Measurements from ENCODE around the gene ZNF536.
"Not testable (repeated sequence)": the region's sequence is repeated elsewhere in the genome, so short reads cannot be mapped to it uniquely, and the experiment has no call there.

The ZNF536 gene

GRCh38 chr19:30498085-30498484 lies 125.9 kb downstream of the ZNF536 start:
- DNase-seq: not testable (repeated sequence)

GRCh38 chr19:30498707-30499106 lies 126.5 kb downstream of the ZNF536 start:
- no peak for DNase-seq

GRCh38 chr19:30504272-30504671 lies 132.1 kb downstream of the ZNF536 start:
- DNase-seq: no peak

GRCh38 chr19:30512176-30513081 lies 140.2 kb downstream of the ZNF536 start:
- DNase-seq: no peak

GRCh38 chr19:30513082-30513411 lies 140.9 kb downstream of the ZNF536 start:
- no peak for DNase-seq

GRCh38 chr19:30516111-30516510 lies 143.9 kb downstream of the ZNF536 start:
- no peak for DNase-seq

- DNase-seq: no peak
Measured at GRCh38 chr19:30516531-30516930, 144.3 kb downstream of the ZNF536 start.

- no peak for DNase-seq
Measured at GRCh38 chr19:30518965-30519606, 146.9 kb downstream of the ZNF536 start.

GRCh38 chr19:30519607-30520205 lies 147.5 kb downstream of the ZNF536 start:
- no peak for DNase-seq

GRCh38 chr19:30520735-30521479 lies 148.7 kb downstream of the ZNF536 start:
- DNase-seq: no peak

- no peak for DNase-seq
Measured at GRCh38 chr19:30521937-30522336, 149.8 kb downstream of the ZNF536 start.

GRCh38 chr19:30522341-30522740 lies 150.2 kb downstream of the ZNF536 start:
- DNase-seq: no peak

- DNase-seq: no peak
Measured at GRCh38 chr19:30523791-30524190, 151.6 kb downstream of the ZNF536 start.

GRCh38 chr19:30525383-30525782 lies 153.2 kb downstream of the ZNF536 start:
- DNase-seq: no peak

- no peak for DNase-seq
Measured at GRCh38 chr19:30528919-30529318, 156.7 kb downstream of the ZNF536 start.

GRCh38 chr19:30529876-30530275 lies 157.7 kb downstream of the ZNF536 start:
- no peak for DNase-seq

- no peak for DNase-seq
Measured at GRCh38 chr19:30530751-30531150, 158.6 kb downstream of the ZNF536 start.

GRCh38 chr19:30535011-30535410 lies 162.8 kb downstream of the ZNF536 start:
- no peak for DNase-seq

- no peak for DNase-seq
Measured at GRCh38 chr19:30536975-30537374, 164.8 kb downstream of the ZNF536 start.

GRCh38 chr19:30539315-30539714 lies 167.1 kb downstream of the ZNF536 start:
- no peak for DNase-seq

- DNase-seq: no peak
Measured at GRCh38 chr19:30539981-30540380, 167.8 kb downstream of the ZNF536 start.

- DNase-seq: no peak
Measured at GRCh38 chr19:30540761-30541160, 168.6 kb downstream of the ZNF536 start.

- DNase-seq: no peak
Measured at GRCh38 chr19:30541575-30541974, 169.4 kb downstream of the ZNF536 start.

Data from CD4-positive, alpha-beta T cell treated with Interleukin-12 subunit alpha and Interleukin-12 subunit beta, for 1 hour (primary cell).